GM23338 (cell line): Measurements from ENCODE around the gene SPAG16. TPM values are rescaled to one million over a fixed set of nuclear protein-coding genes. Genes with fewer than 3 reads are reported as not detected.

Source experiments
- ATAC-seq: fragments of 200-7000 bp; cut with Tn5 transposase; 3 replicates; pipeline ENCODE4 v1.9.1; 2020
- DNase-seq: peaks from one replicate; pipeline ENCODE4 v3.0.0-alpha.2; 2015; ENCODE audit warnings: low spot score
- H2AFZ ChIP-seq: fragments of 200-600 bp; sonication (generic); 2 replicates; pipeline ENCODE4 v1.8.0; 2016; ENCODE audit warnings: antibody characterized with exemption, mild to moderate bottlenecking, moderate library complexity
- H3F3A ChIP-seq: fragments of 200-600 bp; sonication (generic); replicated peaks from 2 replicates; pipeline ENCODE4 v1.8.0; 2017; ENCODE audit warnings: antibody characterized with exemption, mixed run types, low read depth
- H3K27ac ChIP-seq: fragments of 200-600 bp; sonication (generic); 2 replicates; pipeline ENCODE4 v1.6.1; 2016; ENCODE audit warnings: low read depth
- H3K27me3 ChIP-seq: fragments of 200-600 bp; sonication (generic); 2 replicates; pipeline ENCODE4 v1.8.0; 2016; ENCODE audit warnings: mild to moderate bottlenecking, mixed run types, moderate library complexity; ENCODE audit not compliant: insufficient read depth
- H3K36me3 ChIP-seq: fragments of 200-600 bp; sonication (generic); 2 replicates; pipeline ENCODE4 v1.8.0; 2016; ENCODE audit warnings: mild to moderate bottlenecking; ENCODE audit not compliant: insufficient read depth
- H3K4me1 ChIP-seq: fragments of 200-600 bp; sonication (generic); 2 replicates; pipeline ENCODE4 v1.8.0; 2016; ENCODE audit warnings: mild to moderate bottlenecking, moderate library complexity; ENCODE audit not compliant: insufficient read depth
- H3K4me2 ChIP-seq: fragments of 200-600 bp; sonication (generic); 2 replicates; pipeline ENCODE4 v1.7.1; 2017; ENCODE audit warnings: mixed run types
- H3K4me3 ChIP-seq: fragments of 200-600 bp; sonication (generic); 2 replicates; pipeline ENCODE4 v1.6.1; 2016; ENCODE audit warnings: mixed run types
- H3K79me2 ChIP-seq: fragments of 200-600 bp; sonication (generic); replicated peaks from 2 replicates; pipeline ENCODE4 v1.8.0; 2017; ENCODE audit warnings: mild to moderate bottlenecking; ENCODE audit not compliant: insufficient read depth
- H3K9me2 ChIP-seq: fragments of 200-600 bp; sonication (generic); 2 replicates; pipeline ENCODE4 v1.8.0; 2017; ENCODE audit not compliant: insufficient read depth
- H4K20me1 ChIP-seq: fragments of 200-600 bp; sonication (generic); replicated peaks from 2 replicates; pipeline ENCODE4 v1.8.0; 2017; ENCODE audit warnings: mild to moderate bottlenecking; ENCODE audit not compliant: insufficient read depth
- H3K27ac Mint-ChIP-seq: 2 replicates; pipeline ENCODE4 v1.8.0; 2020; ENCODE audit warnings: inconsistent platforms, mild to moderate bottlenecking, moderate library complexity, mixed read lengths
- H3K27me3 Mint-ChIP-seq: 3 replicates; pipeline ENCODE4 v1.8.0; 2022; ENCODE audit warnings: low read depth, mild to moderate bottlenecking, moderate library complexity, mixed read lengths, inconsistent platforms; ENCODE audit not compliant: insufficient read depth, poor library complexity
- H3K36me3 Mint-ChIP-seq: 3 replicates; pipeline ENCODE4 v1.8.0; 2021; ENCODE audit warnings: low read depth, mild to moderate bottlenecking, inconsistent platforms, moderate library complexity, mixed read lengths
- H3K4me1 Mint-ChIP-seq: 3 replicates; pipeline ENCODE4 v1.8.0; 2020; ENCODE audit warnings: mild to moderate bottlenecking, inconsistent platforms, mixed read lengths
- H3K4me3 Mint-ChIP-seq: 3 replicates; pipeline ENCODE4 v1.8.0; 2021; ENCODE audit warnings: moderate library complexity, mild to moderate bottlenecking, inconsistent platforms, mixed read lengths
- H3K9me3 Mint-ChIP-seq: 3 replicates; pipeline ENCODE4 v1.8.0; 2020; ENCODE audit warnings: moderate library complexity, mild to moderate bottlenecking, inconsistent platforms, mixed read lengths
- CREB1 ChIP-seq: fragments of 250-450 bp; sonication (Bioruptor Pico); IDR thresholded peaks from 2 replicates; pipeline ENCODE4 v1.5.0; 2020; ENCODE audit warnings: low read depth, mild to moderate bottlenecking, moderate library complexity
- CTCF ChIP-seq, 2 experiments: fragments of 200-600 bp in 1 of 2; sonication (generic) in 1 of 2; conservative IDR thresholded peaks; 2 replicates each; pipeline versions ENCODE4 v1.5.1 to v1.6.1; 2016 to 2017; ENCODE audit warnings: antibody characterized with exemption in 2 of 2, low read depth in 2 of 2, mild to moderate bottlenecking in 2 of 2, moderate library complexity in 1 of 2
- ETS1 ChIP-seq: IDR thresholded peaks from 2 replicates; pipeline ENCODE4 v1.6.1; 2016; ENCODE audit warnings: antibody characterized with exemption
- EZH2 ChIP-seq: fragments of 200-600 bp; sonication (generic); IDR thresholded peaks from one replicate; pipeline ENCODE4 v1.8.0; 2017; ENCODE audit warnings: antibody characterized with exemption, mild to moderate bottlenecking, low read depth; ENCODE audit not compliant: unreplicated experiment
- EZH2phosphoT487 ChIP-seq: fragments of 200-600 bp; sonication (generic); IDR thresholded peaks from one replicate; pipeline ENCODE4 v1.8.1; 2018; ENCODE audit warnings: antibody characterized with exemption; ENCODE audit not compliant: unreplicated experiment
- JUNB ChIP-seq: IDR thresholded peaks from one replicate; pipeline ENCODE4 v1.6.1; 2016; ENCODE audit warnings: antibody characterized with exemption; ENCODE audit not compliant: unreplicated experiment
- NANOG ChIP-seq: IDR thresholded peaks from 2 replicates; pipeline ENCODE4 v1.6.1; 2016; ENCODE audit warnings: antibody characterized with exemption, borderline replicate concordance
- POLR2AphosphoS5 ChIP-seq: IDR thresholded peaks from 2 replicates; pipeline ENCODE4 v1.6.1; 2016; ENCODE audit warnings: antibody characterized with exemption, low read depth
- REST ChIP-seq: IDR thresholded peaks from one replicate; pipeline ENCODE4 v1.6.1; 2018; ENCODE audit warnings: antibody characterized with exemption; ENCODE audit not compliant: unreplicated experiment
- STAT1 ChIP-seq: IDR thresholded peaks from one replicate; pipeline ENCODE4 v1.6.1; 2016; ENCODE audit warnings: antibody characterized with exemption; ENCODE audit not compliant: unreplicated experiment
- ZNF114 ChIP-seq: fragments of 250-450 bp; sonication (Bioruptor Pico); IDR thresholded peaks from 2 replicates; pipeline ENCODE4 v1.5.0; 2020; ENCODE audit warnings: mild to moderate bottlenecking, moderate library complexity
- ZNF331 ChIP-seq: fragments of 250-450 bp; sonication (Bioruptor Pico); IDR thresholded peaks from 2 replicates; pipeline ENCODE4 v1.5.0; 2020; ENCODE audit warnings: low read depth, mild to moderate bottlenecking, moderate library complexity
- ZNF462 ChIP-seq: fragments of 250-450 bp; sonication (Bioruptor Pico); IDR thresholded peaks from 2 replicates; pipeline ENCODE4 v1.5.0; 2020; ENCODE audit warnings: mild to moderate bottlenecking, moderate library complexity
- polyA plus RNA-seq: library from polyadenylated mRNA; unstranded; fragments of >200 nt; fragmentation: Nextera tagmentation; extraction: Ambion mirVana; gene quantifications from 2 replicates; pipeline ENCODE4 v1.2.1, GENCODE V29; 2016
- total RNA-seq: library from RNA; depleted of rRNA; stranded (reverse); fragments of >200 nt; shearing (Covaris generic); gene quantifications from 2 replicates; pipeline ENCODE4 v1.2.3, GENCODE V29; 2014

The SPAG16 gene
- total and polyA plus RNA-seq, 2 experiments from 2014 or later = 19.7 to 47.8 TPM

- Mint-ChIP-seq H3K9me3 (peaks cover 22% of the 10 kb centered on the region), H3K27me3 (no peaks in the 10 kb centered on the region), H3K27ac (no peak overlapping the region), H3K4me3 (no peak overlapping the region), H3K4me1 (peaks cover 22% of the 10 kb centered on the region), H3K36me3 (peaks cover 43% of the 10 kb centered on the region)
- Histone ChIP-seq H3K4me2 (no peak overlapping the region), H3K27me3 (no peaks in the 10 kb centered on the region), H3K36me3 (no peaks in the 10 kb centered on the region), H4K20me1 (no peaks in the 10 kb centered on the region), H3K27ac (no peak overlapping the region), H3K9me2 (peaks cover 15% of the 10 kb centered on the region), H3K4me3 (no peak overlapping the region), H2AFZ (no peak overlapping the region), H3K79me2 (no peaks in the 10 kb centered on the region), H3F3A (no peaks in the 10 kb centered on the region), H3K4me1 (0 out of 2 replicates have a peak, but pooled peaks cover 10% of the 10 kb centered on the region)
- TF ChIP-seq ZNF114 (CRISPR knock-in tag) = no peak
- TF ChIP-seq EZH2 = no peak
- no peak for TF ChIP-seq CTCF (conservative IDR thresholded peaks at IDR 0.05; ENCODE audit: low read depth in 2 of 2)
- TF ChIP-seq CREB1 (CRISPR knock-in tag) = no peak
- no peak for TF ChIP-seq NANOG
- TF ChIP-seq ETS1 = no peak
- no peak for TF ChIP-seq ZNF462 (CRISPR knock-in tag)
- no peak for TF ChIP-seq STAT1
- no peak for TF ChIP-seq REST
- TF ChIP-seq JUNB = no peak
- TF ChIP-seq POLR2AphosphoS5 = no peak
- TF ChIP-seq ZNF331 (CRISPR knock-in tag) = no peak
- no peak for TF ChIP-seq EZH2phosphoT487
- ATAC-seq = no peak
- no peak for DNase-seq
Observed at GRCh38 chr2:213691351-213691750, 407.1 kb downstream of the SPAG16 start.
